Esophagus squamous epithelium (tissue), 4 donors: ENCODE measurements around the gene C3orf70.

ENCODE experiments used
- CTCF ChIP-seq, 6 experiments: fragments of 450-650 bp in 4 of 6; fragments of 200-600 bp in 2 of 6; sonication (generic) in 2 of 6; IDR thresholded peaks; one replicate each; pipeline ENCODE4 v1.5.1; 2016 to 2019; ENCODE audit warnings: antibody characterized with exemption in 6 of 6, mild to moderate bottlenecking in 4 of 6, moderate library complexity in 4 of 6
- POLR2A ChIP-seq, 4 donors: fragments of 450-650 bp; IDR thresholded peaks; one replicate each; pipeline ENCODE4 v1.6.1; 2017; ENCODE audit warnings: antibody characterized with exemption in 4 of 4, mild to moderate bottlenecking in 4 of 4, moderate library complexity in 3 of 4

- TF ChIP-seq CTCF (IDR thresholded peaks at IDR 0.05): no peak
- TF ChIP-seq POLR2A (IDR thresholded peaks at IDR 0.05): no peak
These were observed 76.6 kb downstream of the C3orf70 start for GRCh38 chr3:185076219-185076618.
